GM12891 (cell line): ENCODE results near the gene NFATC2.

Source experiments
- DNase-seq: peaks from one replicate; pipeline ENCODE4 v3.0.0; 2011; ENCODE audit warnings: low spot score; ENCODE audit not compliant: insufficient read length
- FAIRE-seq: peaks from 2 replicates; lab custom pipeline; 2011; peaks lifted over from hg19 to GRCh38; lab: Jason Lieb, UNC
- PAX5 ChIP-seq: IDR thresholded peaks from 2 replicates; pipeline ENCODE4 v1.6.1; 2011; ENCODE audit warnings: low read length, moderate library complexity, mild to moderate bottlenecking; ENCODE audit not compliant: insufficient read depth, severe bottlenecking
- POLR2A ChIP-seq: IDR thresholded peaks from 2 replicates; pipeline ENCODE4 v1.6.1; 2011; ENCODE audit warnings: low read depth, low read length, control low read depth
- POLR2AphosphoS5 ChIP-seq: IDR thresholded peaks from 2 replicates; pipeline ENCODE4 v1.6.1; 2011; ENCODE audit warnings: low read depth, low read length, control low read depth
- POU2F2 ChIP-seq: IDR thresholded peaks from 2 replicates; pipeline ENCODE4 v1.6.1; 2011; ENCODE audit warnings: low read depth, mild to moderate bottlenecking, control low read depth, low read length, moderate library complexity
- SPI1 ChIP-seq: IDR thresholded peaks from 2 replicates; pipeline ENCODE4 v1.6.1; 2011; ENCODE audit warnings: low read depth, low read length, control low read depth
- TAF1 ChIP-seq: IDR thresholded peaks from 2 replicates; pipeline ENCODE4 v1.6.1; 2011; ENCODE audit warnings: low read depth, low read length, control low read depth

The NFATC2 gene

GRCh38 chr20:51378171-51378928 is 164.2 kb downstream of the NFATC2 start:
- FAIRE-seq = no peak
- no peak for DNase-seq
- TF ChIP-seq POU2F2 (no peak), PAX5 (no peak), POLR2AphosphoS5 (no peak), TAF1 (no peak), SPI1 (no peak), POLR2A (no peak)

- FAIRE-seq = no peak
- TF ChIP-seq POLR2A = no peak
- no peak for TF ChIP-seq TAF1
- no peak for TF ChIP-seq PAX5
- TF ChIP-seq POLR2AphosphoS5 = no peak
- TF ChIP-seq SPI1 = no peak
- no peak for TF ChIP-seq POU2F2
- no peak for DNase-seq
Measured at GRCh38 chr20:51377132-51377531, 165.4 kb downstream of the NFATC2 start.

DNA sequence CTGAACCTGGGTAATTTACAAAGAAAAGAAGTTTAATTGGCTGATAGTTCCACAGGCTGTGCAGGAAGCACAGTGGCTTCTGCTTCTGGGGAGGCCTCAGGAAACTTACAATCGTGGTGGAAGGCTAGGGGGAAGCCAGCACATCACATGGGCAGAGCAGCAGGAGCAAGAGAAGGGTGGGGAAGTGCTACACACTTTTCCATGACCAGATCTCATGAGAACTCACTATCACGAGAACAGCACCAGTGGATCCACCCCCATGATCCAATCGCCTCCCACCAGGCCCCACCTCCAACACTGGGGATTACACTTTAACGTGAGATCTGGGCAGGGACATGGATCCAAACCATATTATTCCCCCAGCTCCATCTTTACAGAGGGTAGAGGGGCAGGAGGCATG is 166.4 kb downstream of the NFATC2 start:
- no peak for TF ChIP-seq POLR2A
- TF ChIP-seq SPI1 = no peak
- no peak for TF ChIP-seq POU2F2
- TF ChIP-seq TAF1 = no peak
- no peak for TF ChIP-seq POLR2AphosphoS5
- TF ChIP-seq PAX5 = no peak
- no peak for DNase-seq
- FAIRE-seq = no peak

DNA sequence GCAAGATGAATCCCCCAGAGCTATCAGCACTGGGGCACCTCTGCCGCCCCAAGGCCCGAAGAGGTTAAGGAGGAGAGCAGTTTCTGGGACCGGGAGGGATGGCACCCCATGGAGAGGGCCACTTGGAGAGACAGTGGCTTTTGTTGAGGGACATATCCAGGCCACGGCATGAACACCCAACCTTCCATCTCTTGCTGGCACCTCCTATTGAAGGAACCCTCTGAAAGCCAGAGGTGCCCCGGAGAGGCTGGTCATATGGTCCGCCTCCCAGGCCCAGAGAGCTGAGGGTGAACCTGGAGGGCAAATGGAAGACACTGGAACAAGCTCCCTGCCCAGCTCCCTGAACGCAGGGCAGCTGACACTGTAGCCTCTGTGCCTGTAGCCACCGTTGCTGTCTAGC is 167.0 kb downstream of the NFATC2 start:
- FAIRE-seq (no peak), DNase-seq (no peak)
- TF ChIP-seq SPI1 = no peak
- TF ChIP-seq POLR2AphosphoS5 = no peak
- no peak for TF ChIP-seq PAX5
- no peak for TF ChIP-seq TAF1

- FAIRE-seq = no peak
- TF ChIP-seq POLR2AphosphoS5 (no peak), POLR2A (no peak), TAF1 (no peak), POU2F2 (no peak)
- no peak for DNase-seq
Measured at GRCh38 chr20:51374961-51375360, 167.6 kb downstream of the NFATC2 start.

DNA sequence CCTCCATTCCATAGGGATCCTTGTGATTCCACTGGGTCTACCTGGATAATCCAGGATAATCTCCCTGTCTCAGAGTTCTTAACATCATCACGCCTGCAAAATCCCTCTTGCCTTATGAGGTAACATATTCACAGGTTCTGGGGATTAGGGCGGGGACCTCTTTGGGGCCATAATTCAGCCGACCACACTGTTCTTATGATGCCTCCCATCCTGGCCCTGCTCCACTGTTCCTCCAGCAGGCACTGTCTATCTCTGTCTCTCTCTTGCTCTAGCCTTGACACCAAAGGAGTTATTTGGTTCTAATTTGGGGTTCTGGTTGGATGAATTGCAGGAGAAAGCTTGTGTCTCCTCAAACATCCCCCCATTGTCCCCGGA is 168.1 kb downstream of the NFATC2 start:
- DNase-seq (no peak), FAIRE-seq (no peak)
- TF ChIP-seq POU2F2 = no peak

- no peak for FAIRE-seq
- TF ChIP-seq TAF1 (no peak), POU2F2 (no peak), SPI1 (no peak), PAX5 (no peak), POLR2A (no peak), POLR2AphosphoS5 (no peak)
- DNase-seq = no peak
Measured at GRCh38 chr20:51373713-51374455, 168.6 kb downstream of the NFATC2 start.

DNA sequence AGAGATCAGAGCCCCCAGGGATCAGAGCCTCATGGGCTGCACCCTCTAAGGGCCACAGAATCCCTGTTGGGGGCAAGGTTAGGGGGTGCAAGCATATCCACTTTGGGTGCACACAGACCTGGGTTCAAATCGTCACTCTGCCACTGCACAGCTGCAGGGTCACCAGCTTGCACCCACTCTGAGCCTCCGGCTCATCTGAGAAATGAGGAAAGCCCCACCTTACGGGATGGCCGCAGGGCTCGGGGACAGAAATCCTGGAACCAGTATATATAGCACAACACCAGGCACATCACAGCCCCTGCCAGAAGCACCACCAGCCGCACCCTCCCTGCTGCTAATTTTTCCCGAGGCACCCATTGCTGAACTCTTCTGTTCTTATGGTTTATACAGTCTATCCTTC is 169.6 kb downstream of the NFATC2 start:
- DNase-seq = no peak
- FAIRE-seq = no peak
- TF ChIP-seq POU2F2 (no peak), PAX5 (no peak), SPI1 (no peak), POLR2AphosphoS5 (no peak), TAF1 (no peak)

GRCh38 chr20:51372176-51372803 is 170.2 kb downstream of the NFATC2 start:
- DNase-seq = peak; percentile 64
- no peak for TF ChIP-seq POU2F2
- TF ChIP-seq TAF1 = no peak
- no peak for FAIRE-seq

DNA sequence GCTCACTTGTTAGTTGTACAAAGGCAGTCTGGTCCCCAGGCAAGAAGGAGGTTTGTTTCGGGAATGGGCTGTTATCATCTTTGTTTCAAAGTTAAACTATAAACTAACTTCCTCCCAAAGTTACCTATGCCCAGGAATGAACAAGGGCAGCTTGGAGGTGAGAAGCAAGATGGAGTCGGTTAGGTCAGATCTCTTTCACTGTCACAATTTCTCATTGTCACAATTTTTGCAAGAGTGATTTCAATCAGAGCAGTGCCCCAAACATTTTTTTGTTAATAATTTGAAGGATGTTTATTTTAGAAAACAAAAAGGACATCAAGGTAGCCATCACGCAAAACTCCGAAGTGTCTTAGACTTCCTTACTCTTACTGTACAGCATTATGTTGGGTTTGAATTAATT is 170.8 kb downstream of the NFATC2 start:
- no peak for FAIRE-seq
- TF ChIP-seq SPI1 (no peak), POLR2A (no peak), PAX5 (no peak), POU2F2 (no peak), TAF1 (no peak)
- no peak for DNase-seq
